Lower lobe of right lung (tissue), 2 donors: Measurements from ENCODE around the gene PHLPP1. TPM values are rescaled to one million over a fixed set of nuclear protein-coding genes. Genes with fewer than 3 reads are reported as not detected.
"Not testable (repeated sequence)": the region's sequence is repeated elsewhere in the genome, so short reads cannot be mapped to it uniquely, and the experiment has no call there.

Experiments
- ATAC-seq, 2 donors: fragments of 200-7000 bp; cut with Tn5 transposase; one replicate each; pipeline ENCODE4 v1.9.1; 2020 to 2022; ENCODE audit warnings: mild to moderate bottlenecking in 2 of 2, moderate library complexity in 2 of 2
- DNase-seq: peaks from one replicate; pipeline ENCODE4 v3.0.0-alpha.2; 2020
- H3K27ac ChIP-seq: fragments of 200-600 bp; one replicate; pipeline ENCODE4 v1.8.0; 2022
- H3K27me3 ChIP-seq: fragments of 200-600 bp; one replicate; pipeline ENCODE4 v1.8.0; 2022; ENCODE audit warnings: low read depth
- H3K36me3 ChIP-seq: fragments of 200-600 bp; one replicate; pipeline ENCODE4 v1.8.0; 2022; ENCODE audit warnings: mild to moderate bottlenecking
- H3K4me1 ChIP-seq: fragments of 200-600 bp; one replicate; pipeline ENCODE4 v1.8.0; 2022
- H3K4me3 ChIP-seq: fragments of 200-600 bp; one replicate; pipeline ENCODE4 v1.8.0; 2022; ENCODE audit warnings: mild to moderate bottlenecking
- H3K9me3 ChIP-seq: fragments of 200-600 bp; one replicate; pipeline ENCODE4 v1.8.0; 2022
- CTCF ChIP-seq: fragments of 200-600 bp; IDR thresholded peaks from one replicate; pipeline ENCODE4 v1.8.0; 2022; ENCODE audit warnings: antibody characterized with exemption, mild to moderate bottlenecking
- intact Hi-C: fragments of 100-400 bp; cut with DNase I; formaldehyde crosslinking; loops from one replicate; pipeline ENCODE4 v1.11.0; 2022
- total RNA-seq: library from RNA; stranded (reverse); fragmentation: NEBNext Ultra II Directional; extraction: Animal tissue kit (Norgen Biotek cat#: 25700); gene quantifications from one replicate; pipeline ENCODE4 v1.2.1, GENCODE V29; 2021
- donor health status: DM: no; HTN: yes; CAD: no; lungs with severe emphysema.

The PHLPP1 gene
- total RNA-seq, 1 donor from 2014 or later: 12.6 TPM

GRCh38 chr18:62737241-62737873 lies 22.0 kb downstream of the PHLPP1 start:
- ATAC-seq: no peak
- Histone ChIP-seq H3K4me3 (no peak overlapping the region), H3K9me3 (peaks cover 5% of the 10 kb centered on the region), H3K27me3 (no peaks in the 10 kb centered on the region), H3K4me1 (peaks cover 17% of the 10 kb centered on the region), H3K27ac (no peak overlapping the region), H3K36me3 (no peaks in the 10 kb centered on the region)
- DNase-seq: no peak
- intact Hi-C loops: no loop called here
- TF ChIP-seq CTCF: no peak

GRCh38 chr18:62738639-62739038 lies 23.3 kb downstream of the PHLPP1 start:
- Histone ChIP-seq H3K27me3 (no peaks in the 10 kb centered on the region), H3K4me1 (peaks cover 17% of the 10 kb centered on the region), H3K36me3 (no peaks in the 10 kb centered on the region), H3K27ac (no peak overlapping the region), H3K4me3 (no peak overlapping the region), H3K9me3 (no peaks in the 10 kb centered on the region)
- intact Hi-C loops: no loop called here
- TF ChIP-seq CTCF: no peak
- ATAC-seq: no peak
- no peak for DNase-seq

GRCh38 chr18:62739911-62740310 lies 24.6 kb downstream of the PHLPP1 start:
- ATAC-seq (no peak), DNase-seq (no peak)
- Histone ChIP-seq H3K27ac (no peak overlapping the region), H3K4me3 (no peak overlapping the region), H3K9me3 (no peaks in the 10 kb centered on the region), H3K36me3 (no peaks in the 10 kb centered on the region), H3K4me1 (peaks cover 26% of the 10 kb centered on the region), H3K27me3 (no peaks in the 10 kb centered on the region)
- intact Hi-C loops: no loop called here
- no peak for TF ChIP-seq CTCF

GRCh38 chr18:62740650-62741049 lies 25.3 kb downstream of the PHLPP1 start:
- ATAC-seq, H3K9me3 ChIP-seq, intact Hi-C loops, H3K27ac ChIP-seq, H3K4me3 ChIP-seq, H3K27me3 ChIP-seq, H3K36me3 ChIP-seq, DNase-seq: not testable (repeated sequence)
- peaks cover 26% of the 10 kb centered on the region for H3K4me1 ChIP-seq

GRCh38 chr18:62741118-62741566 lies 25.8 kb downstream of the PHLPP1 start:
- intact Hi-C loops: no loop called here
- Histone ChIP-seq H3K9me3 (no peaks in the 10 kb centered on the region), H3K27me3 (no peaks in the 10 kb centered on the region), H3K4me3 (no peak overlapping the region), H3K27ac (no peak overlapping the region), H3K4me1 (peaks cover 26% of the 10 kb centered on the region), H3K36me3 (no peaks in the 10 kb centered on the region)
- ATAC-seq (peak; percentile 35 to 51), DNase-seq (no peak)
- TF ChIP-seq CTCF: no peak

GRCh38 chr18:62741584-62741983 lies 26.2 kb downstream of the PHLPP1 start:
- Histone ChIP-seq H3K4me1 (peaks cover 26% of the 10 kb centered on the region), H3K27ac (no peak overlapping the region), H3K36me3 (no peaks in the 10 kb centered on the region), H3K4me3 (no peak overlapping the region), H3K9me3 (no peaks in the 10 kb centered on the region), H3K27me3 (no peaks in the 10 kb centered on the region)
- TF ChIP-seq CTCF: no peak
- DNase-seq: no peak
- intact Hi-C loops: no loop called here
- no peak for ATAC-seq
